Heart left ventricle (tissue), 16 donors: ENCODE data around the gene TAMALIN. TPM values are rescaled to one million over a fixed set of nuclear protein-coding genes. Genes with fewer than 3 reads are reported as not detected.

Source experiments
- ATAC-seq, 4 donors: fragments of 200-7000 bp; cut with Tn5 transposase; one replicate each; pipeline ENCODE4 v1.9.1; 2020 to 2022; ENCODE audit warnings: moderate library complexity in 4 of 4, mild to moderate bottlenecking in 3 of 4, moderate number of reproducible peaks in 1 of 4
- DNase-seq, 5 donors: peaks; one replicate each; pipeline ENCODE4 v3.0.0-alpha.2; 2020
- H3K27ac ChIP-seq, 12 donors: fragments of 200-600 bp; sonication (generic) in 4 of 12; one replicate each; pipeline versions ENCODE4 v1.5.0 to v1.8.0; 2016 to 2022; ENCODE audit warnings: mild to moderate bottlenecking in 2 of 12
- H3K27me3 ChIP-seq, 9 donors: fragments of 200-600 bp; sonication (generic) in 2 of 9; one replicate each; pipeline versions ENCODE4 v1.5.1 to v1.8.0; 2016 to 2022; ENCODE audit warnings: mild to moderate bottlenecking in 3 of 9
- H3K36me3 ChIP-seq, 9 donors: fragments of 200-600 bp; sonication (generic) in 2 of 9; one replicate each; pipeline versions ENCODE4 v1.5.0 to v1.8.0; 2018 to 2022; ENCODE audit warnings: mild to moderate bottlenecking in 2 of 9
- H3K4me1 ChIP-seq, 12 donors: fragments of 200-600 bp; sonication (generic) in 4 of 12; one replicate each; pipeline versions ENCODE4 v1.5.0 to v1.8.0; 2016 to 2022; ENCODE audit warnings: mild to moderate bottlenecking in 3 of 12
- H3K4me3 ChIP-seq, 12 donors: fragments of 200-600 bp; sonication (generic) in 4 of 12; one replicate each; pipeline versions ENCODE4 v1.5.0 to v1.8.0; 2017 to 2022; ENCODE audit warnings: mild to moderate bottlenecking in 9 of 12, moderate library complexity in 4 of 12
- H3K9me3 ChIP-seq, 12 donors: fragments of 200-600 bp; sonication (generic) in 4 of 12; one replicate each; pipeline versions ENCODE4 v1.5.0 to v1.8.0; 2016 to 2022; ENCODE audit warnings: mild to moderate bottlenecking in 1 of 12
- POLR2A ChIP-seq, 2 donors: fragments of 450-650 bp; IDR thresholded peaks; one replicate each; pipeline ENCODE4 v1.6.1; 2017; ENCODE audit warnings: antibody characterized with exemption in 2 of 2, mild to moderate bottlenecking in 2 of 2, moderate library complexity in 2 of 2
- WGBS, 4 donors: extraction: QIAGEN DNeasy Blood & Tissue Kit in 2 of 4; methylation state at CpG; one replicate each; pipeline versions ENCODE4 v1.1.5 to v1.1.7; 2013 to 2018; 5-methylcytosine and 5-hydroxymethylcytosine counted together
- intact Hi-C, 10 donors: fragments of 100-400 bp; cut with DNase I; formaldehyde crosslinking; loops; one replicate each; pipeline versions ENCODE4 v1.11.1 to v1.14.2; 2022
- polyA plus RNA-seq, 2 donors: library from polyadenylated mRNA; stranded (reverse); fragments of 200-250 nt; gene quantifications; one replicate each; pipeline ENCODE4 v1.2.3, GENCODE V29; 2013
- total RNA-seq, 9 donors: library from RNA; depleted of rRNA in 2 of 9; stranded (reverse); fragments of >200 nt in 2 of 9; fragmentation: NEBNext Ultra II Directional in 3 of 9; extraction: Animal tissue kit (Norgen Biotek cat#: 25700) in 3 of 9; gene quantifications; one replicate each; pipeline versions ENCODE4 v1.1.0 to v1.2.4, GENCODE V29; 2016 to 2023
- TF ChIP-seq, protein P1 (sequence below), 12 donors: fragments of 200-600 bp; sonication (generic) in 4 of 12; IDR thresholded peaks; one replicate each; pipeline versions ENCODE4 v1.5.0 to v1.8.0; 2018 to 2022; ENCODE audit warnings: antibody characterized with exemption in 12 of 12, mild to moderate bottlenecking in 5 of 12
- donor health status: ischemic (EF 13 %, LVEDD 7.1; RV severe dilation, severe dysfunction).
- donor health status: healthy with polysubstance abuse.
- donor health status: DM: no; HTN: yes; CAD: no.
- donor health status: DM: no; HTN: no; CAD: no.
- donor health status: ischemic (EF 25% LVEDD 6.9; RV normal size, moderate dysfunction).
- donor health status: ischemic (EF 25% LVEDD 5.7; RV mildly dilated, moderate dysfunction).
- donor health status: healthy.
- donor health status: DM: yes; HTN: yes; CAD: no.
- donor health status: ischemic (EF 35%, LVEDD 5.7; RV mildly dilated, moderate dysfunction).
- donor health status: nonischemic (EF 11% LVEDD 7.7; RV severe dilation, severe dysfunction).
- donor health status: DM: yes; HTN: yes; CAD: no.
- donor health status: PGD.
- donor health status: ischemic (EF 29% LVEDD 5.4; RV normal size, mild dysfunction).
- donor health status: nonischemic (EF 23%, LVEDD 6.1; RV moderate dilation, normal function).

TAMALIN gene
- total and polyA plus RNA-seq, 11 donors: 12.9 to 38.0 (median 17.8) TPM

DNA sequence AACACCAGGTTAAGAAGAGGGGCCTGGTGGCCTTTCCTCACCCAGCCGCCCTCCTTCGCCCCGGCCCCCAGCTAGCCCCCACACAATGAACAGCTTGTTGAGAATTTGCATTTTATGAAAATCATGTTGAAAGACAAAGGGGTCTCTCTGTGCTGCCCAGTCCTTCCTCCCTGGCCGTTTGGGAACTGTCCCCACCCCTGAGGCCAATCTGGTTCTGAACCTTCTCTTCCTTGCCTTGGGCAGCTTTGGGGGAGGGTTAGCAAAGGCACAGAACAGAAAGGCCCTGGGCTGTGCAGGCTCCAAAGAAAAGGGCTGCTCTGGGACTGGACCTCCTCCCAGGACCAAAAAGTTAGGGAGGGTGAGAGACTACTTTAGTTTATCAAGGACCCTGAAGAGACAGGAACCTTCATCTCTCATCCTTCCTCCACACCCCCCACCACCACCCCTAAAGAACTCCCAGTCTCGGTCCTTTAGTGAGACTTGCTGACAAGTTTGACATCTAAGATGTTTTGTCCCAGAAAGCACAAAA, 1.3 kb downstream of the TAMALIN start:
- DNase-seq: peak in 1 of 5 donors; percentile 12
- intact Hi-C loops: loop anchor here in 2 of 10 donors (5.0 kb wide), 2 partner anchors 74 to 79 kb away; no protein-coding TSS in a partner anchor
- TF ChIP-seq, protein P1, sequence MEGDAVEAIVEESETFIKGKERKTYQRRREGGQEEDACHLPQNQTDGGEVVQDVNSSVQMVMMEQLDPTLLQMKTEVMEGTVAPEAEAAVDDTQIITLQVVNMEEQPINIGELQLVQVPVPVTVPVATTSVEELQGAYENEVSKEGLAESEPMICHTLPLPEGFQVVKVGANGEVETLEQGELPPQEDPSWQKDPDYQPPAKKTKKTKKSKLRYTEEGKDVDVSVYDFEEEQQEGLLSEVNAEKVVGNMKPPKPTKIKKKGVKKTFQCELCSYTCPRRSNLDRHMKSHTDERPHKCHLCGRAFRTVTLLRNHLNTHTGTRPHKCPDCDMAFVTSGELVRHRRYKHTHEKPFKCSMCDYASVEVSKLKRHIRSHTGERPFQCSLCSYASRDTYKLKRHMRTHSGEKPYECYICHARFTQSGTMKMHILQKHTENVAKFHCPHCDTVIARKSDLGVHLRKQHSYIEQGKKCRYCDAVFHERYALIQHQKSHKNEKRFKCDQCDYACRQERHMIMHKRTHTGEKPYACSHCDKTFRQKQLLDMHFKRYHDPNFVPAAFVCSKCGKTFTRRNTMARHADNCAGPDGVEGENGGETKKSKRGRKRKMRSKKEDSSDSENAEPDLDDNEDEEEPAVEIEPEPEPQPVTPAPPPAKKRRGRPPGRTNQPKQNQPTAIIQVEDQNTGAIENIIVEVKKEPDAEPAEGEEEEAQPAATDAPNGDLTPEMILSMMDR (IDR thresholded peaks at IDR 0.05): no peak
- TF ChIP-seq POLR2A (IDR thresholded peaks at IDR 0.05): no peak

DNA sequence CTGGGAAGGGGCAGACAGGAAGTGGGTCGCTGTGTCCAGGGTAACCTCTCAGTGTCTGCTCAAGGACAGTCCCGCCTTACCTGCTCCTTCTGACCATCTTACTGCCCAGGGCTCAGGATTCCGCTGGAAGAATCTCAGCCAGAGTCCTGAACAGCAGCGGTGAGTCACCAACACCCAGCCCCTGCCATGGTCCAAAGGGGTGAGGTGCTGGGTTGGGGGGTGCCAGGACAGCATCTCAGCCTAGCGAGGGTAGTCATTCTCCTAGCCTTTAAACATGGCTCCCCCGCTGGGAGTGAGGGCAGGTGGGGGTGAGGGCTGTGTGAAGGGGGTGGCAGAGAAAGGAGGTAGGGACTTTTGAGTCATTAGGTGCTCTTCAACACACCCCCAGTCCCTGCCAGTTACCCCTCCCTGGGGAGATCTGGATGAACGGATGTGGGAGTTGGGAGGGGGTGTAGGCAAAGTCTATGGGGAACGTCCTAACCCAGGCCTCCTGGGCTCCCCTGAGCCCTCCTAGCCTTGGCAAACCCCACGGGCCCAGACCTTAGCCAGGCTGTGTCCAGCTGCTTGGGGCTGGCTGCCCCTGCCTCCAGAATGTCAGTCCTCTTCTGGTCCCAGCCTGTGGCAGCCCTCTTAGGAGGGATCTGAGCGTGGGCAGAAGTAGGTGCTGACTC, 2.5 kb downstream of the TAMALIN start:
- peak in 2 of 4 donors; percentile 1 to 11 for ATAC-seq
- Histone ChIP-seq H3K27ac (peak overlapping the region; percentile 85 to 99 (median 94)), H3K4me1 (peaks cover 0 to 65% (median 36%) of the 10 kb centered on the region in 12 donors), H3K27me3 (peaks cover 0 to 20% (median 4%) of the 10 kb centered on the region in 9 donors), H3K36me3 (peaks cover 0 to 43% (median 32%) of the 10 kb centered on the region in 9 donors), H3K9me3 (no peaks in the 10 kb centered on the region), H3K4me3 (peak overlapping the region; percentile 27 to 94 (median 86))
- WGBS, 4 donors: 58 to 69% (median 65%) methylated on average over 9 to 10 of the region's 10 CpGs
- intact Hi-C loops: loop anchor here in 2 of 10 donors (5.0 kb wide), 2 partner anchors 73 to 78 kb away; no protein-coding TSS in a partner anchor
- peak in 2 of 5 donors; percentile 40 to 62 for DNase-seq
- TF ChIP-seq, protein P1 (IDR thresholded peaks at IDR 0.05): no peak
- no peak for TF ChIP-seq POLR2A (IDR thresholded peaks at IDR 0.05)

More for the DNA sequence above, 1.3 kb downstream of the TAMALIN start:
- peaks cover 0 to 33% (median 22%) of the 10 kb centered on the region in 9 donors for H3K36me3 ChIP-seq
- ATAC-seq: no peak
- H3K27me3 ChIP-seq: peaks cover 0 to 20% (median 4%) of the 10 kb centered on the region in 9 donors
- peak overlapping the region; percentile 69 to 94 (median 86) for H3K4me3 ChIP-seq
- no peaks in the 10 kb centered on the region for H3K9me3 ChIP-seq
- 43 to 59% (median 52%) methylated on average over 3 to 5 of the region's 5 CpGs for WGBS, 4 donors
- peak overlapping the region; percentile 85 to 99 (median 94) for H3K27ac ChIP-seq
- peaks cover 0 to 69% (median 38%) of the 10 kb centered on the region in 12 donors for H3K4me1 ChIP-seq

DNA sequence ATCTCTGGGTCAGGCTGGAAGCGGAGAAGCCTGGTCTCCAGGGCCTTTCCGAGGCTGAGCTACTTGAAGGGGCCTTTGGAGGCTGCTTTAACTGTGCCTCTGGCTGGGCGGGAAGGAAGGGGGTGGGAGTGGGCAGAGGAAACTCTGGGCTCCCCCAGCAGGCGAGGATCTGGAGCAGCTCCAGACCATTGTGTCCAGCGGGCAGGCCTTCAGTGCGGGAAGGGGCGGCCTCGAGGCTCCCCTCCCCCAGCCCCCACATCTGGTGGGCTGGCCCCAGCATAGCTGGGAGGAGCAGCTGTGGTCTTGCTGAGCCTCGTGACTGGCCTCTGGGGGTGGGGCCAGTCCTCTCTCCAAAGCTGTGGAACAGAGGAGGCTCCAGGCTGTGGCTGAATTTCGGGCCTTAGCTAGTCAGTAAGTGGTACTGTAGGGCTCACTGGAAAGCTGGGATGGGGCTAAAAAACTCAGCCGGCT, 3.4 kb downstream of the TAMALIN start:
- 26 to 47% (median 29%) methylated on average over 7 to 11 of the region's 11 CpGs for WGBS, 4 donors
- Histone ChIP-seq H3K36me3 (peaks cover 0 to 50% (median 36%) of the 10 kb centered on the region in 9 donors), H3K27ac (peak overlapping the region; percentile 85 to 99 (median 94)), H3K4me3 (peak overlapping the region in 11 of 12 donors; percentile 20 to 93 (median 86)), H3K27me3 (peaks cover 0 to 20% (median 4%) of the 10 kb centered on the region in 9 donors), H3K4me1 (peaks cover 0 to 55% (median 33%) of the 10 kb centered on the region in 12 donors), H3K9me3 (no peaks in the 10 kb centered on the region)
- ATAC-seq (peak; percentile 73 to 85 (median 80)), DNase-seq (peak; percentile 89 to 91 (median 89))
- TF ChIP-seq POLR2A (IDR thresholded peaks at IDR 0.05): peak in 1 of 2 donors; percentile 25
- TF ChIP-seq, protein P1 (IDR thresholded peaks at IDR 0.05): no peak
- intact Hi-C loops: no loop called here
